IPS-20b (cell line): ENCODE results near the gene INPP5D.
"Not testable (repeated sequence)": the region's sequence is repeated elsewhere in the genome, so short reads cannot be mapped to it uniquely, and the experiment has no call there.

Experiments
- H3K27ac ChIP-seq: one replicate; pipeline ENCODE4 v1.5.1; 2013; ENCODE audit warnings: low read length
- H3K27me3 ChIP-seq: 2 replicates; pipeline ENCODE4 v1.6.1; 2013; ENCODE audit warnings: mild to moderate bottlenecking, low read length, inconsistent platforms; ENCODE audit not compliant: insufficient read depth
- H3K36me3 ChIP-seq: 2 replicates; pipeline ENCODE4 v1.6.1; 2013; ENCODE audit warnings: low read depth, mild to moderate bottlenecking, inconsistent platforms, low read length, moderate library complexity; ENCODE audit not compliant: insufficient read depth
- H3K4me1 ChIP-seq: 2 replicates; pipeline ENCODE4 v1.6.1; 2013; ENCODE audit warnings: mild to moderate bottlenecking, control low read depth, inconsistent platforms, low read length, moderate library complexity; ENCODE audit not compliant: insufficient read depth
- H3K4me3 ChIP-seq: 2 replicates; pipeline ENCODE4 v1.5.1; 2013; ENCODE audit warnings: mild to moderate bottlenecking, low read length, inconsistent platforms
- H3K9ac ChIP-seq: 2 replicates; pipeline ENCODE4 v1.6.1; 2013; ENCODE audit warnings: low read depth, mild to moderate bottlenecking, inconsistent platforms, low read length, moderate library complexity
- H3K9me3 ChIP-seq: 2 replicates; pipeline ENCODE4 v1.6.1; 2013; ENCODE audit warnings: mild to moderate bottlenecking, low read depth, low read length, inconsistent platforms; ENCODE audit not compliant: insufficient read depth

INPP5D gene

DNA sequence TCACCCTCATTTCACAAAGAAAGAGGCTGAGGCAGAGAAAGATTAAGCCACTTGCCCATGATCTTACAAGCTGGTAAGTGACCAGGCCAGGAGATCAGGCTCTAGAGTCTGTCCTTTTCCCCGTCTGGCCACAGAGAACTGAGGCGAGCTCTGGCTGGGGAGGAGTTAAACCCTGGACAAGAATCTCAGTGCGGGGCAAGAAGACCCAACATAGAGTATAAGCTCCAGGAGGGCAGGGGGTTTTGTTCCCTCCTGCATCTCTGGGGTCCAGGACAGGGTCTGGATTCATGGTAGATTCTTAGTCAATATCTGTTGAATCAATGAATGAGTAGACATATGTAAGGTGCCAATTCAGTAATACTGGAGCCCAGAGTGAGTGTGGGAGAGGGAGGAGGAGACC, 12.9 kb upstream of the INPP5D start:
- Histone ChIP-seq H3K9me3 (no peaks in the 10 kb centered on the region), H3K9ac (no peak overlapping the region), H3K27me3 (no peaks in the 10 kb centered on the region; the same call in 1 of the 2 replicates), H3K4me1 (peaks cover 16% of the 10 kb centered on the region), H3K27ac (no peak overlapping the region), H3K4me3 (no peak overlapping the region), H3K36me3 (no peaks in the 10 kb centered on the region)

DNA sequence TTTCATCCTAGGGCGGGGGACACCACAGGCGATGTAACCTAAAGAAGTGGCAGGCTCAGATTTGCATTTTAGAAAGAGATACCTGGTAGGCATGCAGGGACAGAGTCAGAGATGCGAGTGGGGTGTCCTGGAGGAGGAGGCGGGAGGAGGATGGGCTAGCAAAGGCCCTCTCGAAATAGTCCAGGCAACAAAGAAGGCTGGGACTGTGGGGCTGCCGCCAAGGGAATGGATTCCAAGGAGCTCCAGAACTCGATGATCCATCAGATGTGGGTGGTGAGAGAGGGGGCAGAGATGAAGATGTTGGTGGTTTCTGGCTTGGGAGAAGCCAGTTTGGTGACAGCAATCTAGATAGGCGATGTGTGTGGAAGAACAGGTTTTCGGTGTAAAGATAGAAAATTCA, 12.5 kb upstream of the INPP5D start:
- Histone ChIP-seq H3K27me3 (no peaks in the 10 kb centered on the region; the same call in 1 of the 2 replicates), H3K9ac (no peak overlapping the region), H3K27ac (no peak overlapping the region), H3K9me3 (no peaks in the 10 kb centered on the region), H3K4me1 (peaks cover 19% of the 10 kb centered on the region), H3K36me3 (no peaks in the 10 kb centered on the region), H3K4me3 (no peak overlapping the region)

GRCh38 chr2:233048569-233049193, 11.5 kb upstream of the INPP5D start:
- peaks cover 19% of the 10 kb centered on the region for H3K4me1 ChIP-seq
- H3K9me3 ChIP-seq: no peaks in the 10 kb centered on the region
- no peak overlapping the region for H3K9ac ChIP-seq
- H3K36me3 ChIP-seq: no peaks in the 10 kb centered on the region
- H3K4me3 ChIP-seq: no peak overlapping the region
- no peak overlapping the region for H3K27ac ChIP-seq
- peaks cover 6% of the 10 kb centered on the region; the same call in 1 of the 2 replicates for H3K27me3 ChIP-seq

GRCh38 chr2:233049194-233049761, 10.9 kb upstream of the INPP5D start:
- H3K9me3 ChIP-seq: no peaks in the 10 kb centered on the region
- H3K27ac ChIP-seq: no peak overlapping the region
- peaks cover 8% of the 10 kb centered on the region for H3K27me3 ChIP-seq
- no peak overlapping the region for H3K4me3 ChIP-seq
- no peak overlapping the region for H3K9ac ChIP-seq
- H3K4me1 ChIP-seq: peaks cover 19% of the 10 kb centered on the region
- H3K36me3 ChIP-seq: no peaks in the 10 kb centered on the region

DNA sequence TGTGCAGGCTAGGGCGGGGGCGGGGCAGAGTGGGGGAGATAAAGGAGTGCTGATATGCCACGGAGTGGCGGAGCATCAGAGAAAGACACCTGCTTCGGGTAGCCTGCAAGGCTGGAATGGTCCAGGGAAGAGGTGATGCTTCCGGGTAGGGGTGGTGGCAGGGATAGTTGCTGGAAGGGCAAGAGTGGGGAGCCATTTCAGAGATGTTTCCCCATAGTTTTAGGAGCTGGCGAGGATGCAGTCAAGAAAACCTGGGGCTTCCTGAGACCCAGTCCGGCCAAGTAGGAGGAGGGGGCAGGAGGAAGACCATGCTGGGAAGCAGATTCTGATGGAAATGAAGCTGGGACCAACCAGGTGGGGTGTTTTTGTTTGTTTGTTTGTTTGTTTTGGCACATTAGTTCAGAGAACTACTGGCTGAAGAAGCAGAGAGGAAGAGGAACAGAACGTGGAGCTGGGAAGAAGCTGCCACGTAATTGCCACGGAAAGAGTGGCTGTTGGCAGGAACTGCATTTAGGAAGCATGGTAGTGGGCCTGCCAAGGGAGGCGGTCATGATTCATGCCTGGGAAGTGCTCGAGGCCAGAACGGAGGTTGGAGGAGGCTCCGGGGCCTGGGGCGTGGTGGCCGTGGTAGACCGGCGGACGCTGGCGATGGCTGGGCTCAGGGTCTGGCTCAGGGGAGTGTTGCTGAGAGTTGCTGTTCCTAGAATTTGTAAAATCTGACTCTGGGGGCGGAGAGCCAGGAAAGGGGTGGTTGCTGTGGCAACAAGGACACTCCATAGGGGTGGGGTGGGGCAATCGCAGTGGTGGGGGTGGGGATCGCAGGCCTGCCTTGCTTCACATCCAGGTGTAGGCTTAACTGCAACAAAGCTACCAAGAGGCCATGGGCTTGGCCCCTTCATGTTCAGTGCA, 8.6 kb upstream of the INPP5D start:
- peaks cover 16% of the 10 kb centered on the region for H3K27me3 ChIP-seq
- no peaks in the 10 kb centered on the region for H3K36me3 ChIP-seq
- peak overlapping the region; percentile 89; the same call in 1 of the 2 replicates for H3K9ac ChIP-seq
- H3K27ac ChIP-seq: peak overlapping the region; percentile 99
- H3K4me1 ChIP-seq: peaks cover 19% of the 10 kb centered on the region
- H3K9me3 ChIP-seq: no peaks in the 10 kb centered on the region
- peak overlapping the region; percentile 83 for H3K4me3 ChIP-seq

GRCh38 chr2:233052517-233052916, 7.6 kb upstream of the INPP5D start:
- peak overlapping the region; percentile 89; the same call in 1 of the 2 replicates for H3K9ac ChIP-seq
- peaks cover 19% of the 10 kb centered on the region for H3K4me1 ChIP-seq
- H3K4me3 ChIP-seq: peak overlapping the region; percentile 83; the same call in 1 of the 2 replicates

DNA sequence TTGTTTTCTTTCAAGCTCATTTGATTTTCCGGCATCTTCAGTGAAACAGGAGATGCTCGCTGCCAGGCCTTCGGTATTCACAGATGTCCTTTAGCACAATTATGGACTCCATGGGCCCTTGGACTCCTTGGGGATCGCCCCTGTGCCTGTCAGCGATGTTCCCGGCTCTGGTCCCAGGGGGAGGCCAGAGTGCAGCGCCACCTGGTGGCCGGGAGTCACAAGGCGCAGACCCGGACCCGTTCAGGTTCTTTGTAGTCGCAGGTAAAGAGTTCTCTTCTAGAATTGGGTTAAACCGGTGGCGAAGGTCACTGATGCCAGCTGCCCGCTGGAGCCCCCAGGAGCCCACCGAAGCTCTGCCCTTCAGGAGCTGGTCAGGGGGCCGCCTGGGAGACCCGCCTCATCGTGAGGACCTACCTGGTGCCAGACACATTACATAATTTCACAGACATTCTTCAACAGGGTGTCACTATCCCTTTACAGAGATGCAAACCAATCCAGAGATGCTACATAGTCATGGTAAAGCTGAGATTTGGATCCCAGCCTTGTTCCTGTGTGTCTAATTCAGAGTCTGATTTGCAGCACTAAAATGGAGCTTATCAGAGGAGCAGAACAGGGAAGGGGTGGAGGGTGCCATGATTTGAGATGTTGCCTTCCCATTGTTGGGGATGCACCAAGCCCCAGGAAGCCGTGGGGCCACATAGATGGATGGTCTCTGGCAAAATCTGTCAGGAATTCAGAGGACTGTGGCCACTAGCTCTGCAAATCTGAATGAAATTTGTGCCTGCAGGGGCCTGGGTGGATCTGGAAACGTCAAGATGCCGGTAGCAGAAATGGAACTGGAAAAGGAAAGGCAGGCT, 6.0 kb upstream of the INPP5D start:
- Histone ChIP-seq H3K27ac (no peak overlapping the region), H3K9me3 (no peaks in the 10 kb centered on the region), H3K4me3 (no peak overlapping the region), H3K9ac (no peak overlapping the region), H3K27me3 (peaks cover 16% of the 10 kb centered on the region), H3K36me3 (no peaks in the 10 kb centered on the region), H3K4me1 (peaks cover 19% of the 10 kb centered on the region)

More at GRCh38 chr2:233052517-233052916, 7.6 kb upstream of the INPP5D start:
- not testable (repeated sequence) for H3K9me3 ChIP-seq, H3K36me3 ChIP-seq
- peaks cover 16% of the 10 kb centered on the region for H3K27me3 ChIP-seq
- peak overlapping the region; percentile 99 for H3K27ac ChIP-seq

DNA sequence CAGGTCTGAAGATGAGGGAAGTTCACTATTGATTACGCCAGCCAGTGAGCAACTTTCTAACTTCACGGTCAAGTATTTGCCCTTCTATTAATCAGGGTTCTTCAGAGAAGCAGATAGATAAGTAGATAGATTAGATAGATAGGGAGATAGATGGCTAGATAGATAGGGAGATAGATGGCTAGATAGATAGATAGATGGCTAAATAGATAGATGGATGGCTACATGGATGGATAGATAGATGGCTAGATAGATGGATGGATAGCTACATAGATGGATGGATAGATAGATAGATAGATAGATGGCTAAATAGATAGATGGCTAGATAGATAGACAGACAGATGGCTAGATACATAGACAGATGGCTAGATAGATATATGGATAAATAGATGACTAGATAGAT, 4.8 kb upstream of the INPP5D start:
- Histone ChIP-seq H3K27ac (no peak overlapping the region), H3K9me3 (no peaks in the 10 kb centered on the region), H3K27me3 (peaks cover 16% of the 10 kb centered on the region), H3K4me3 (no peak overlapping the region), H3K36me3 (no peaks in the 10 kb centered on the region), H3K4me1 (peaks cover 12% of the 10 kb centered on the region; the same call in 1 of the 2 replicates), H3K9ac (no peak overlapping the region)

- peaks cover 16% of the 10 kb centered on the region for H3K27me3 ChIP-seq
- H3K36me3 ChIP-seq: no peaks in the 10 kb centered on the region
- H3K4me1 ChIP-seq: peaks cover 4% of the 10 kb centered on the region; the same call in 1 of the 2 replicates
- H3K27ac ChIP-seq: no peak overlapping the region
- no peak overlapping the region for H3K4me3 ChIP-seq
- H3K9ac ChIP-seq: no peak overlapping the region
- no peaks in the 10 kb centered on the region for H3K9me3 ChIP-seq
Measured at GRCh38 chr2:233056961-233057605, 3.1 kb upstream of the INPP5D start.

- H3K4me3 ChIP-seq: no peak overlapping the region
- H3K27ac ChIP-seq: no peak overlapping the region
- H3K9me3 ChIP-seq: no peaks in the 10 kb centered on the region
- peaks cover 3% of the 10 kb centered on the region; the same call in 1 of the 2 replicates for H3K4me1 ChIP-seq
- peaks cover 10% of the 10 kb centered on the region for H3K27me3 ChIP-seq
- no peaks in the 10 kb centered on the region for H3K36me3 ChIP-seq
- H3K9ac ChIP-seq: no peak overlapping the region
Measured at GRCh38 chr2:233058717-233059546, 1.2 kb upstream of the INPP5D start.
